ENCODE results near the gene NKX3-2. TPM values are rescaled to one million over a fixed set of nuclear protein-coding genes. Genes with fewer than 3 reads are reported as not detected.

NKX3-2 gene
- total RNA-seq, 1 experiment from 2014 or later, result 0.07 TPM

- BruUV-seq (replicated peaks), result no TSS peak
- Histone ChIP-seq H3F3A (ENCODE audit: low read length, unreplicated experiment) (no peaks in the 10 kb centered on the region), H3K9me2 (replicated peaks; ENCODE audit: low read length) (no peaks in the 10 kb centered on the region), H3K27me3 (ENCODE audit: low read length) (peaks cover 6% of the 10 kb centered on the region), H2AFZ (ENCODE audit: low read length) (no peak overlapping the region), H3K27ac (ENCODE audit: low read length) (no peak overlapping the region), H3K36me3 (ENCODE audit: low read depth, low read length) (no peaks in the 10 kb centered on the region), H3K4me3 (ENCODE audit: low read length) (no peak overlapping the region), H3K4me2 (ENCODE audit: low read length) (no peak overlapping the region), H4K20me1 (ENCODE audit: low read length) (no peaks in the 10 kb centered on the region), H3K9me3 (ENCODE audit: low read length) (no peaks in the 10 kb centered on the region), H3K9ac (ENCODE audit: low read length) (no peak overlapping the region), H3K4me1 (ENCODE audit: insufficient read depth, low read length) (peaks cover 3% of the 10 kb centered on the region; the same call in 1 of the 2 replicates), H3K79me2 (ENCODE audit: low read length) (no peaks in the 10 kb centered on the region)
- intact Hi-C loops (cut with micrococcal nuclease), result no loop called here
- no peak for ATAC-seq
- POLR2A ChIA-PET (ENCODE audit: unreplicated experiment), result no interaction called here
- no peak for TF ChIP-seq EZH2 (IDR thresholded peaks at IDR 0.05; ENCODE audit: low read length, unreplicated experiment)
- TF ChIP-seq EZH2phosphoT487 (IDR thresholded peaks at IDR 0.05; ENCODE audit: borderline replicate concordance, low read length), result no peak
- TF ChIP-seq CTCF (conservative IDR thresholded peaks at IDR 0.05; ENCODE audit: low read depth, low read length), result no peak
- DNase-seq, result no peak
- CTCF ChIA-PET, result no interaction called here
Observed at GRCh38 chr4:13553081-13553480, 8.8 kb upstream of the NKX3-2 start.

- peak overlapping the region; percentile 99 for H2AFZ ChIP-seq (ENCODE audit: low read length)
- H3K9me2 ChIP-seq (replicated peaks; ENCODE audit: low read length), result no peaks in the 10 kb centered on the region
- H3F3A ChIP-seq (ENCODE audit: low read length, unreplicated experiment), result no peaks in the 10 kb centered on the region
- peak overlapping the region; percentile 90 for H3K4me3 ChIP-seq (ENCODE audit: low read length)
- DNase-seq, result peak; percentile 81
- ATAC-seq, result peak; percentile 49
- peak overlapping the region; percentile 99 for H3K4me2 ChIP-seq (ENCODE audit: low read length)
- H3K36me3 ChIP-seq (ENCODE audit: low read depth, low read length), result no peaks in the 10 kb centered on the region
- no peak for TF ChIP-seq EZH2phosphoT487 (IDR thresholded peaks at IDR 0.05; ENCODE audit: borderline replicate concordance, low read length)
- TF ChIP-seq CTCF (conservative IDR thresholded peaks at IDR 0.05; ENCODE audit: low read depth, low read length), result peak; percentile 89
- H3K27ac ChIP-seq (ENCODE audit: low read length), result no peak overlapping the region
- ChIA-PET CTCF (no interaction called here), POLR2A (ENCODE audit: unreplicated experiment) (no interaction called here)
- peaks cover 8% of the 10 kb centered on the region for H3K4me1 ChIP-seq (ENCODE audit: insufficient read depth, low read length)
- H3K79me2 ChIP-seq (ENCODE audit: low read length), result no peaks in the 10 kb centered on the region
- H3K9me3 ChIP-seq (ENCODE audit: low read length), result no peaks in the 10 kb centered on the region
- intact Hi-C loops (cut with micrococcal nuclease), result loop anchor here (1.0 to 5.0 kb wide), 3 partner anchors 67 to 820 kb away; partner anchors contain the start of gene RAB28
- no peaks in the 10 kb centered on the region for H4K20me1 ChIP-seq (ENCODE audit: low read length)
- no TSS peak for BruUV-seq (replicated peaks)
- no peak overlapping the region for H3K9ac ChIP-seq (ENCODE audit: low read length)
- peaks cover 25% of the 10 kb centered on the region for H3K27me3 ChIP-seq (ENCODE audit: low read length)
Observed at GRCh38 chr4:13548984-13549546, 4.8 kb upstream of the NKX3-2 start.
